Fibroblast of the aortic adventitia (primary cell): ENCODE data around the gene KLHL18. TPM values are rescaled to one million over a fixed set of nuclear protein-coding genes. Genes with fewer than 3 reads are reported as not detected.
"Not testable (repeated sequence)": the region's sequence is repeated elsewhere in the genome, so short reads cannot be mapped to it uniquely, and the experiment has no call there.

ENCODE experiments used
- DNase-seq: peaks from one replicate; pipeline ENCODE4 v3.0.0-alpha.2; 2010; ENCODE audit warnings: low read depth
- H3K4me3 ChIP-seq: 2 replicates; pipeline ENCODE4 v1.5.1; 2011; ENCODE audit warnings: low read depth, mild to moderate bottlenecking, control low read depth, low read length, moderate library complexity
- total RNA-seq: library from RNA; depleted of rRNA; stranded (reverse); fragments of >200 nt; gene quantifications from 2 replicates; pipeline ENCODE4 v1.2.3, GENCODE V29; 2012; ENCODE audit warnings: low replicate concordance
- TF ChIP-seq, protein P1 (sequence below): IDR thresholded peaks from 2 replicates; pipeline ENCODE4 v1.5.1; 2011; ENCODE audit warnings: mild to moderate bottlenecking, low read length, control low read depth, inconsistent platforms; ENCODE audit not compliant: insufficient read depth

KLHL18 gene
- total RNA-seq, 1 donor, result 12.9 TPM

DNA sequence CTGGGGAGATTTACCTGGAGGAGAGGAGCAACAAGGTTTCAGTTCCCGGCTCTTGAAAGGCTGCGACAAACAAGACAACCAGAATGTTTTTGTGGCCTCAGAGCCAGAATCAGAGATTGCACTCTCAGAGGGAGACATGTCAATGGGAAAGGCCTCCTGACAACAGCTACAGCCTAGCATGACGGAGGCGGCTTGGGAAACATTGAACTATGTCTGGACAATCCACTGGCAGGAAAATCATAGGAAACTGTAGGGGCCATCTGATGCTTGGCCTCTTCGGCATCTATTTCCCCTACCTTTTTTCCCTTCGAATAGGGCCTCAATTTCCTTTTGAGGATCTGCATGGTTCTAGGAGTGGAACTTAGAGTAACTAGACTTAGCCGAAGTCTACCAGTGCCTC, 84.9 kb downstream of the KLHL18 start:
- no peak for DNase-seq
- H3K4me3 ChIP-seq, result no peak overlapping the region
- TF ChIP-seq, protein P1, sequence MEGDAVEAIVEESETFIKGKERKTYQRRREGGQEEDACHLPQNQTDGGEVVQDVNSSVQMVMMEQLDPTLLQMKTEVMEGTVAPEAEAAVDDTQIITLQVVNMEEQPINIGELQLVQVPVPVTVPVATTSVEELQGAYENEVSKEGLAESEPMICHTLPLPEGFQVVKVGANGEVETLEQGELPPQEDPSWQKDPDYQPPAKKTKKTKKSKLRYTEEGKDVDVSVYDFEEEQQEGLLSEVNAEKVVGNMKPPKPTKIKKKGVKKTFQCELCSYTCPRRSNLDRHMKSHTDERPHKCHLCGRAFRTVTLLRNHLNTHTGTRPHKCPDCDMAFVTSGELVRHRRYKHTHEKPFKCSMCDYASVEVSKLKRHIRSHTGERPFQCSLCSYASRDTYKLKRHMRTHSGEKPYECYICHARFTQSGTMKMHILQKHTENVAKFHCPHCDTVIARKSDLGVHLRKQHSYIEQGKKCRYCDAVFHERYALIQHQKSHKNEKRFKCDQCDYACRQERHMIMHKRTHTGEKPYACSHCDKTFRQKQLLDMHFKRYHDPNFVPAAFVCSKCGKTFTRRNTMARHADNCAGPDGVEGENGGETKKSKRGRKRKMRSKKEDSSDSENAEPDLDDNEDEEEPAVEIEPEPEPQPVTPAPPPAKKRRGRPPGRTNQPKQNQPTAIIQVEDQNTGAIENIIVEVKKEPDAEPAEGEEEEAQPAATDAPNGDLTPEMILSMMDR, result no peak

DNA sequence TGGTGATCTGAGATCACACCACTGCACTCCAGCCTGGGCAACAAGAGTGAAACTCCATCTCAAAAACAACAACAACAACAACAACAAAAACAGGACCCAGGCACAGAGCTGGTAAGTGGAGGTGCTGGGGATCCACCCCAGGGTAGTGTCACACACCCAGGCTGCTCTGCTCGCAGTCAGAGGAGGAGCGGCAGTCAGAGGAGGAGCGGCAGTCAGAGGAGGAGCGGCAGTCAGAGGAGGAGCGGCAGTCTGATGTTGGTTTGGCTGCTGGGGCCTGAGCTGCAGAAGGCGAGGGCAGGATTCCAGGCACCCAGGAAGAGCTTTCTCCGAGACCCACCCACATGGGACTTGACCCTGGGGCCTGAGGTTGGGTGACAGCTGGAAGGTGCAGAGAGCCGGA, 87.3 kb downstream of the KLHL18 start:
- DNase-seq, H3K4me3 ChIP-seq: not testable (repeated sequence)

DNA sequence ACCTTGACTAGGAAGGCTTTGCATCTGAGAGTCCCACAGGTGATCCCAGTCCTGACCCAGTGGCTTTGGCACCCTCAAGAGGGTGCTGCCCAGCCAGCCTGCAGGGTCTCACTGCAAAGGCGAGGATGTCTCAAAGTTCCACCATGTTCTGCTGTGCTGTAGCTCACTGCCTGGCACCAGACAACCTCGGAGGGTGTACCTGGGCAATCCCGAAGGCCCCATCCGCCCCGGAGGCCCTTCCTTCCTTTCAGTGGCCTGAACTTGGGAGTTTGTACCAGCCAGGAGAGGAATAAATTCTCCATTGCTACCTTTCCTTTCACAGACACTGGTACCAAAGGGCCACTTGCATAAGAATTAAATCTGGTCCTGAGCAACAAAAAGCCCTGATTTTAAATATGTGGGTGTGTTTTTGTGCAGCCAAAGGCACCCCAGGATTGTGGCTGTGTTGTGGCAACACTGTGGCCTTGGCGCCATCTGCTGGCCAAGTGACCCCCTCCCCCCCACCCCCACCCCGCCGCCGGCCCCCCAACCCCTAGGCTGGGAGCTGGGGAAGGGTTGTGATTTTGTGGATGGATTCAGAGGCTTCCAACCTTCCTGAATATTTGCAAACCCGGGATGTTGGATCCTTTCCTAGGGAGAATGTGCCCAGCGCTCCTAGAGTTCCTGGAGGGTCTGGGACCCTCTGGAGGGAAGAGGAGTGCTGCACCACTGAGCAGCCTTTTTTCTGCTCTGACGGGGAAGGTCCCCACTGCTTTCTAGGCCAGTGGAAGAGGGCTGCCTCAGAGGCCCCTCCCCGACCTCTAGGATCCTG, 88.3 kb downstream of the KLHL18 start:
- H3K4me3 ChIP-seq, result no peak overlapping the region
- DNase-seq, result no peak
- TF ChIP-seq, protein P1, result peak; percentile 17

DNA sequence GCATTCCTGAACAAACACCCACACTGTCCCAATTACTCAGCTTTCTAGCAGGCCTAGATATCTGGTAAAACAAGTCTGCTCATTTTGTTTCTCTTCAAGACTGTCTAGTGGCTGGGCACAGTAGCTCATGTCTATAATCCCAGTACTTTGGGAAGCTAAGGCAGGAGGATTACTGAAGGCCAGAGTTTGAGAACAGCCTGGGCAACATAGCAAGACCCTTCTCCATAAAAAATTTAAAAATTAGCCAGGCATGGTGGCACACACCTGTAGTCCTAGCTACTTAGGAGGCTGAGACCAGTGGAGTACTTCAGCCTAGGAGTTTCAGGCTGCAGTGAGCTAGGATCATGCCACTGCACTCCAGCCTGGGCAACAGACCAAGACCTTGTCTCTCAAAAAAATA, 91.8 kb downstream of the KLHL18 start:
- H3K4me3 ChIP-seq, result no peak overlapping the region
- TF ChIP-seq, protein P1, result no peak
- no peak for DNase-seq

DNA sequence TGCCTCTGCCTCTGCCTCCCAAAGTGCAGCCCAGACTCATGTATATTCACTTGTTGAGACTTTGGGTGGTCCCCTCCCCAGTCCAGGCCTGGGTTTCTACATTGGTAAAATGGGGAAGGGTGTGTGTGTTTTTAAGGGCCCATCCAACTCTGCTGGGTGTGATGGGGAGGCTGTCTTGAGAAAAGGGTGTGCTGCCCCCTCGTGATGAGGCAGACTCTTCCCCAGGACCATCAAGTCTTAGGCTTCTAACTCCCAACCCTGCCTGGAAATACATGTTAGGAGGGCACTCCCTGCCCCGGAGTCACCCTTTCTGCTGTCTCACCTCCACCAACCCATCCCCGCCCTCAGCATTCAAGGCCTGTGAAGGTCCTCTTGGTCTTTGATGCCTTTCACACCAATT, 93.6 kb downstream of the KLHL18 start:
- DNase-seq, result no peak
- TF ChIP-seq, protein P1, result no peak
- no peak overlapping the region for H3K4me3 ChIP-seq

DNA sequence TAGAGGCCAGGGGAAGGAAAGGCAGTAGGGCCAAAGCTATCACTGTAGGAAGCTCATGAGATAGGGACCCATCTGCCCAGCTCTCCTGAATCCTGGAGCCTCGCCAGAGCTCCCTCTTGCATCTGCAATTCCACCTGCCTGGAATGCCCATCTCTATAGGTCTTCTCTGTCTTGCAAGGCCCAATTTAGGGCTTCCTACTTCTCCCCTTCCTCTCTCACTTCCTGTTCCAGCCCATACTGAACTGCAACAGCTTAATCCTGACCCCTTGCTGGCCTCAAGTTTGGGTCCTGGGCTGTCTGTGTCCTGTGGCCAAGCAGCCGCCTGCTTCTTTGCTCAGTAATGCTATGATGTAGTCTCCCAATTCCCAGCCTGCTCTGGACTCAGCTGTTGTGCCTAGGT, 94.4 kb downstream of the KLHL18 start:
- TF ChIP-seq, protein P1, result no peak
- no peak overlapping the region for H3K4me3 ChIP-seq
- DNase-seq, result no peak

DNA sequence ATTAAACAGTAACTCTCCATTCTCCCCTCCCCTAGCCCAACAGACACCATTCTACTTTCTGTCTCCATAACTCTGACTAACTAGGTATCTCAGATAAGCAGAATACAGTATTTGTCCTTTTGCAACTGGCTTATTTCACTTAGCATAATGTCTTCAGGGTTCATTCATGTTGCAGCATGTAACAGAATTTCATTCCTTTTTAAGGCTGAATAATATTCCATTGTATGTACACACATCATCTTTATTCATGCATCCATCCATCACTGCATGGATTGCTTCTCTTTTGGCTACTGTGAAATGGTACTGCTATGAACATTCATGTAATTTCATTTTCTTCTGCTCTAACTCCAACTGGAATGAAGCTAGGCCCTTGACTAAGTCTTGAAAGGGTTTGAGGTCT, 96.1 kb downstream of the KLHL18 start:
- no peak for DNase-seq
- TF ChIP-seq, protein P1, result no peak
- no peak overlapping the region for H3K4me3 ChIP-seq
